Measurements from ENCODE around the gene NUDT7.

GRCh38 chr16:77722309-77723107 lies at the start of gene NUDT7:
- TF ChIP-seq EZH2 (IDR thresholded peaks at IDR 0.05) (no peak), POLR2AphosphoS5 (IDR thresholded peaks at IDR 0.05; ENCODE audit: borderline replicate concordance, low read depth, low read length) (peak; percentile 67)

Data from SK-N-MC (cell line).